K562 treated with DMSO at 1 percent for 4 hours (cell line): Measurements from ENCODE around the gene KLHL24. TPM values are rescaled to one million over a fixed set of nuclear protein-coding genes. Genes with fewer than 3 reads are reported as not detected.

ENCODE experiments used
- total RNA-seq: library from RNA; unstranded; fragments of 300-600 nt; gene quantifications from 2 replicates; pipeline ENCODE4 v1.2.3, GENCODE V29; 2022; ENCODE audit not compliant: insufficient read depth

KLHL24 gene
- 18.8 and 31.8 TPM in 2 replicates for total RNA-seq

GRCh38 chr3:183635431-183636220 lies at the start of gene KLHL24:
KLHL24 (plus strand) TSS chr3:183635623; CDS start chr3:183650357, 14,734 bp downstream.

GRCh38 chr3:183697610-183698317 lies 62.3 kb downstream of the KLHL24 start, which contains the start of gene YEATS2:
YEATS2 (plus strand) TSS chr3:183697797; CDS start chr3:183715163, 17,366 bp downstream.

Other genes starting within 250 kb of the KLHL24 start
- gene MCF2L2, start 207.0 kb upstream of the KLHL24 start, total RNA-seq, result 1.6 and 2.1 TPM in 2 replicates
- 1.6 and 2.4 TPM in 2 replicates for gene KLHL6, start 79.9 kb upstream of the KLHL24 start, total RNA-seq
- gene YEATS2, start 62.2 kb downstream of the KLHL24 start, total RNA-seq, result 11.6 and 12.4 TPM in 2 replicates
- gene MAP6D1, start 190.0 kb downstream of the KLHL24 start, total RNA-seq, result 2.1 and 3.2 TPM in 2 replicates
- 30.2 and 38.9 TPM in 2 replicates for gene PARL, start 249.3 kb downstream of the KLHL24 start, total RNA-seq